ENCODE measurements around the gene FAM124B.

FAM124B gene

GRCh38 chr2:224379172-224379571 lies 22.7 kb downstream of the FAM124B start:
- DNase-seq: no peak

GRCh38 chr2:224378701-224379097 lies 23.2 kb downstream of the FAM124B start:
- DNase-seq: no peak

- DNase-seq: no peak
These were observed 23.9 kb downstream of the FAM124B start for GRCh38 chr2:224377751-224378700.

- no peak for DNase-seq
These were observed 29.3 kb downstream of the FAM124B start for GRCh38 chr2:224372641-224373040.

GRCh38 chr2:224369028-224369632 lies 32.8 kb downstream of the FAM124B start:
- DNase-seq: no peak

GRCh38 chr2:224366267-224366844 lies 35.6 kb downstream of the FAM124B start:
- DNase-seq: no peak

GRCh38 chr2:224365331-224365730 lies 36.6 kb downstream of the FAM124B start:
- DNase-seq: no peak

- no peak for DNase-seq
These were observed 38.6 kb downstream of the FAM124B start for GRCh38 chr2:224363281-224363680.

GRCh38 chr2:224362094-224362493 lies 39.8 kb downstream of the FAM124B start:
- no peak for DNase-seq

GRCh38 chr2:224360801-224361251 lies 41.1 kb downstream of the FAM124B start:
- DNase-seq: no peak

- no peak for DNase-seq
These were observed 42.3 kb downstream of the FAM124B start for GRCh38 chr2:224359569-224359968.

GRCh38 chr2:224357098-224357901 lies 44.6 kb downstream of the FAM124B start:
- DNase-seq: peak; percentile 5

GRCh38 chr2:224354632-224355211 lies 47.2 kb downstream of the FAM124B start:
- DNase-seq: no peak

GRCh38 chr2:224350703-224351102 lies 51.2 kb downstream of the FAM124B start:
- no peak for DNase-seq

GRCh38 chr2:224349396-224349795 lies 52.5 kb downstream of the FAM124B start:
- DNase-seq: no peak

GRCh38 chr2:224347176-224348051 lies 54.5 kb downstream of the FAM124B start:
- DNase-seq: no peak

- DNase-seq: no peak
These were observed 56.4 kb downstream of the FAM124B start for GRCh38 chr2:224345492-224345891.

- DNase-seq: no peak
These were observed 58.7 kb downstream of the FAM124B start for GRCh38 chr2:224343226-224343625.

- DNase-seq: no peak
These were observed 65.9 kb downstream of the FAM124B start for GRCh38 chr2:224335991-224336390.

GRCh38 chr2:224334726-224335125 lies 67.2 kb downstream of the FAM124B start:
- no peak for DNase-seq

- no peak for DNase-seq
These were observed 68.0 kb downstream of the FAM124B start for GRCh38 chr2:224333726-224334482.
